ENCODE results near the gene C17orf50.

Gene C17orf50

GRCh38 chr17:35740997-35741931 is 19.4 kb upstream of the C17orf50 start:
- peak overlapping the region; percentile 41 for H3K4me3 ChIP-seq
- DNase-seq (ENCODE audit: low spot score): no peak
- TF ChIP-seq CTCF (IDR thresholded peaks at IDR 0.05): no peak
- H3K27ac ChIP-seq: no peak overlapping the region

GRCh38 chr17:35742496-35742895 is 18.2 kb upstream of the C17orf50 start:
- Histone ChIP-seq H3K27ac (no peak overlapping the region), H3K4me3 (no peak overlapping the region)
- no peak for TF ChIP-seq CTCF (IDR thresholded peaks at IDR 0.05)
- no peak for DNase-seq (ENCODE audit: low spot score)

- no peak for DNase-seq (ENCODE audit: low spot score)
- TF ChIP-seq CTCF (IDR thresholded peaks at IDR 0.05): no peak
- H3K4me3 ChIP-seq: no peak overlapping the region
These were observed 17.7 kb upstream of the C17orf50 start for GRCh38 chr17:35742896-35743477.

GRCh38 chr17:35743626-35744328 is 16.9 kb upstream of the C17orf50 start:
- H3K4me3 ChIP-seq: no peak overlapping the region
- TF ChIP-seq CTCF (IDR thresholded peaks at IDR 0.05): no peak
- H3K27ac ChIP-seq: no peak overlapping the region
- no peak for DNase-seq (ENCODE audit: low spot score)

More at GRCh38 chr17:35742896-35743477, 17.7 kb upstream of the C17orf50 start:
- no peak overlapping the region for H3K27ac ChIP-seq

- DNase-seq (ENCODE audit: low spot score): no peak
- Histone ChIP-seq H3K4me3 (no peak overlapping the region), H3K27ac (no peak overlapping the region)
- no peak for TF ChIP-seq CTCF (IDR thresholded peaks at IDR 0.05)
These were observed 15.9 kb upstream of the C17orf50 start for GRCh38 chr17:35744830-35745229.

- Histone ChIP-seq H3K4me3 (no peak overlapping the region), H3K27ac (no peak overlapping the region)
- no peak for TF ChIP-seq CTCF (IDR thresholded peaks at IDR 0.05)
- DNase-seq (ENCODE audit: low spot score): no peak
These were observed 15.4 kb upstream of the C17orf50 start for GRCh38 chr17:35745246-35745645.
